GM13977 (cell line): ENCODE measurements around the gene CCDC87.
"Not testable (repeated sequence)": the region's sequence is repeated elsewhere in the genome, so short reads cannot be mapped to it uniquely, and the experiment has no call there.

Source experiments
- DNase-seq: peaks from one replicate; pipeline ENCODE4 v3.0.0; 2012; ENCODE audit warnings: low spot score
- in situ Hi-C: fragments of 300-500 bp; cut with MboI; formaldehyde crosslinking; loops from one replicate; pipeline ENCODE4 v1.12.0; 2022; ENCODE audit warnings: low sequenced_read_pairs, low pct_unique_long_range_greater_than_20kb, mixed read lengths, inconsistent platforms; ENCODE audit not compliant: unreplicated experiment
- TF ChIP-seq, protein P1 (sequence below): IDR thresholded peaks from 2 replicates; pipeline ENCODE4 v1.5.1; 2012; ENCODE audit warnings: mild to moderate bottlenecking, control low read depth; ENCODE audit not compliant: insufficient read depth; ENCODE audit errors: extremely low read depth, missing control alignments

Gene CCDC87

DNA sequence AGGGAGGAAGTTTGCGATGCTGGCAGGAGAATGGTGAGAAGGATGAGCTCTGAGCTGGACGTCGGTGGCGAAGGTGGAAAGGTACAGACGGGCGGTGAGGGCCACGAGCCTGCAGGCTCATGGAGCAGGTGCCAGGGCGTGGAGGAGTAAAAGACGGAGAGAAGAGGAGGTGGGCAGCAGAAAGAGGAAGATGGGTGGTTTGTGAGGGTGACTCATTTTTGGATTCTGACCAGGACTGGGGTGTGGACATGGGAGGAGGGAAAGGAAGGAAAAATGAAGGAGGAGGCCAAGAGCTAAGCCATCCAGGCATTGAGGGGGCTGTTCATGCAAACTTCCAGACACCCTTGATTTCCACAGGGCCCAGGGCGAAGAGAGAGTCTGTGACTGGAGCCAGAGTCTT is 50.5 kb downstream of the CCDC87 start:
- TF ChIP-seq, protein P1, sequence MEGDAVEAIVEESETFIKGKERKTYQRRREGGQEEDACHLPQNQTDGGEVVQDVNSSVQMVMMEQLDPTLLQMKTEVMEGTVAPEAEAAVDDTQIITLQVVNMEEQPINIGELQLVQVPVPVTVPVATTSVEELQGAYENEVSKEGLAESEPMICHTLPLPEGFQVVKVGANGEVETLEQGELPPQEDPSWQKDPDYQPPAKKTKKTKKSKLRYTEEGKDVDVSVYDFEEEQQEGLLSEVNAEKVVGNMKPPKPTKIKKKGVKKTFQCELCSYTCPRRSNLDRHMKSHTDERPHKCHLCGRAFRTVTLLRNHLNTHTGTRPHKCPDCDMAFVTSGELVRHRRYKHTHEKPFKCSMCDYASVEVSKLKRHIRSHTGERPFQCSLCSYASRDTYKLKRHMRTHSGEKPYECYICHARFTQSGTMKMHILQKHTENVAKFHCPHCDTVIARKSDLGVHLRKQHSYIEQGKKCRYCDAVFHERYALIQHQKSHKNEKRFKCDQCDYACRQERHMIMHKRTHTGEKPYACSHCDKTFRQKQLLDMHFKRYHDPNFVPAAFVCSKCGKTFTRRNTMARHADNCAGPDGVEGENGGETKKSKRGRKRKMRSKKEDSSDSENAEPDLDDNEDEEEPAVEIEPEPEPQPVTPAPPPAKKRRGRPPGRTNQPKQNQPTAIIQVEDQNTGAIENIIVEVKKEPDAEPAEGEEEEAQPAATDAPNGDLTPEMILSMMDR: no peak
- in situ Hi-C loops: no loop called here
- no peak for DNase-seq

DNA sequence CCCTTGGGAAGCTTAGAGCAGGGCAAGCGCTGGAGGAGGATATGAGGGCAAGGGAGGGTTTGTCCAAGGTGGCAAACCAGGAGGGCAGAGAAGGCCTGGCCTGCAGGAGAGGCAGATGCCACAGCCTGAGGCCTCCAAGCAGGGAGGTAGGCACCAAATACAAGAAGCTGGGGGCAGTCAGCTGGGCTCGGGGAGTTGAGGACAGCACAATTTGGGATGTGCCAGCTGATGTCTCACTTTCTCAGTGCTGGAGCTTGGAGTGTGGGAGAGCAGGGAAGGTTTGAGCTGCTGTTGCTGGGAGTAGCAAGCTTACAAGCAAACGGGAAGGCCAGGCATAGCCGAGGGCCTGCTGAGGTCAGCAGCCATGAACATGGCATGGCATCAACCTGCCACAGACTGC is 51.0 kb downstream of the CCDC87 start:
- TF ChIP-seq, protein P1: no peak
- no peak for DNase-seq
- in situ Hi-C loops: no loop called here

DNA sequence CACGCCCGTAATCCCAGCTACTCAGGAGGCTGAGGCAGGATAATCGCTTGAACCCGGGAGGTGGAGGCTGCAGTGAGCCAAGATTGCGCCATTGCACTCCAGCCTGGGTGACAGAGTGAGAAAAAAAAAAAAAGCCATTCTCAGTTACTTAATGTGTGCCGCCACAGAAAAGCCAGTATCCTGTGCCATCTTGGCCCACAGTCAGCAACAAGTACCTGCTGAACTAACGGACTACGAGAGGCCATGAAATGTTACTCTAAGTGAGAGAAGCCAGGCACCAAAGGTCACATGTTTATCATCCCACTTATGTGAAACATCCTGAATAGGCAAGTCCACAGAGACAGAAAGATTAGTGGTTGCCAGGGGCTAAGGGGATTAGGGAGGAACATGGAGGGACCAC is 52.3 kb downstream of the CCDC87 start:
- DNase-seq, in situ Hi-C loops: not testable (repeated sequence)
